ENCODE data around the gene TIGD1.

The TIGD1 gene

GRCh38 chr2:232550354-232551249 is at the start of gene TIGD1, which contains the start of gene EIF4E2:
TIGD1 (minus strand) TSS chr2:232550557; CDS start chr2:232549882, 675 bp downstream.
EIF4E2 (plus strand) TSS chr2:232550689; CDS start chr2:232550725, 36 bp downstream.
- no peaks in the 10 kb centered on the region; the same call in 1 of the 2 replicates for H4K20me1 ChIP-seq (ENCODE audit: insufficient read depth)
- no peak for TF ChIP-seq CTCF (conservative IDR thresholded peaks at IDR 0.05; ENCODE audit: low read depth, low read length)
- peak within 1 kb of the TSS; percentile 72 for H2AFZ ChIP-seq (ENCODE audit: low read depth)
- H3K36me3 ChIP-seq (ENCODE audit: insufficient read depth): no peaks in the 10 kb centered on the region
- H3K4me3 ChIP-seq (IDR thresholded peaks at IDR 0.05; ENCODE audit: insufficient read depth, low read depth, low read length): peak within 1 kb of the TSS; percentile 67
- H3K9ac ChIP-seq: peak within 1 kb of the TSS; percentile 96
- H3K4me1 ChIP-seq (ENCODE audit: low read depth, poor library complexity, severe bottlenecking): no peaks in the 10 kb centered on the region
- H3K27ac ChIP-seq: peak within 1 kb of the TSS; percentile 96
- peak within 1 kb of the TSS; percentile 97 for H3K4me2 ChIP-seq
- H3K27me3 ChIP-seq (ENCODE audit: insufficient read depth, low read depth): no peaks in the 10 kb centered on the region
- H3K79me2 ChIP-seq (ENCODE audit: insufficient read depth, low read depth): peaks cover 72% of the 10 kb centered on the region

DNA sequence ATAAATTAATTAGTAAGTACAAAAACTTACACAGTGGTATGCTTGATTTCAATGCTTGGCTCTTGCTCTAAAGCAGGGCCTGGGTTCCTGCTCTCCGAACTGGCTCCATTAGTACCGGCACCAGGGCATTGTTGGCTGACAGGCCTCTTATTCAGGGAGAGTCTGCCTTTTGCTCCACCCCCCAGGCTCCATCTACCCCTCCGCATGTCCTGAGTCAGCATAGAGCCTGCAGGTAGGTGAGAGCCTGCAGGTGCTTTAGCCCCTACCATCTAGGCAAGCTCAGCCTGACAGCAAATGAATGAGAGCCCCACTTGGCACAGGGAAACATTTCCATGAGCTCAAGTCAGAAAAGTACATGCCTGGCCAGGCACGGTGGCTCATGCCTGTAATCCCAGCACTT is 47.9 kb upstream of the TIGD1 start:
- Histone ChIP-seq H3K4me2 (no peak overlapping the region), H3K4me3 (IDR thresholded peaks at IDR 0.05; ENCODE audit: insufficient read depth, low read depth, low read length) (no peak overlapping the region), H3K27me3 (ENCODE audit: insufficient read depth, low read depth) (no peaks in the 10 kb centered on the region), H4K20me1 (ENCODE audit: insufficient read depth) (no peaks in the 10 kb centered on the region), H2AFZ (ENCODE audit: low read depth) (no peak overlapping the region), H3K36me3 (ENCODE audit: insufficient read depth) (no peaks in the 10 kb centered on the region), H3K79me2 (ENCODE audit: insufficient read depth, low read depth) (no peaks in the 10 kb centered on the region), H3K27ac (no peak overlapping the region), H3K4me1 (ENCODE audit: low read depth, poor library complexity, severe bottlenecking) (no peaks in the 10 kb centered on the region), H3K9ac (no peak overlapping the region)
- TF ChIP-seq CTCF (conservative IDR thresholded peaks at IDR 0.05; ENCODE audit: low read depth, low read length): no peak

DNA sequence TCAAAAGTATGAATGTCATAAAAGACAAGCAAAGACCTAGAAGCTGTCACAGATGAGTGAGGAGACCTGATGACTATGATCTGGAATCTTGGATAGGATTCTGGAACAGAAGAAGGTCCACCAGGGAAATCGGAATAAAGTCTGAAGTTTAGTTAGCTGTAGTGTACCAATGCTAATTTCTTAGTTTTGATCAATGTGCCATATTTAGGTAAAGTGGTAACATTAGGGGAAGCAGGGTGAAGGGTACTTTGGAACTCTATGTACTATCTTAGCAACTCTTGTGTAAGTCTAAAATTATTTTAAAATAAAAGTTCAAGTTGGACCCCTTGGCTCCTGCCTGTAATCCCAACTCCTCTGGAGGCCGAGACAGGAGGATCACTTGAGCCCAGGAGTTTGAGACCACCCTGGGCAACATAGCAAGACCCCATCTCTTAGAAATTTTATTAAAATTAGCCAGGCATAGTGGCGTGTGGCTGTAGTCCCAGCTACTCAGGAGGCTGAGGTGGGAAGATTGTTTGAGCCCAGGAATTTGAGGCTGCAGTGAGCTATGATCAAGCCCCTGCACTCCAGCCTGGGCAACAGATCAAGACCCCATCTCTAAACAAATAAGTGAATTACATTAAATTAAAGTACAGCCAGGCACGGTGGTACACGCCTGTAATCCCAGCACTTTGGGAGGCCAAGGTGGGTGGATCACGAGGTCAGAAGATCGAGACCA is 47.2 kb upstream of the TIGD1 start:
- Histone ChIP-seq H3K4me1 (ENCODE audit: low read depth, poor library complexity, severe bottlenecking) (no peaks in the 10 kb centered on the region), H3K27ac (no peak overlapping the region), H3K79me2 (ENCODE audit: insufficient read depth, low read depth) (no peaks in the 10 kb centered on the region), H4K20me1 (ENCODE audit: insufficient read depth) (no peaks in the 10 kb centered on the region), H3K4me3 (IDR thresholded peaks at IDR 0.05; ENCODE audit: insufficient read depth, low read depth, low read length) (no peak overlapping the region), H3K4me2 (no peak overlapping the region), H3K9ac (no peak overlapping the region), H2AFZ (ENCODE audit: low read depth) (no peak overlapping the region), H3K36me3 (ENCODE audit: insufficient read depth) (no peaks in the 10 kb centered on the region), H3K27me3 (ENCODE audit: insufficient read depth, low read depth) (no peaks in the 10 kb centered on the region)
- no peak for TF ChIP-seq CTCF (conservative IDR thresholded peaks at IDR 0.05; ENCODE audit: low read depth, low read length)

GRCh38 chr2:232593982-232594381 is 43.6 kb upstream of the TIGD1 start:
- no peak overlapping the region for H2AFZ ChIP-seq (ENCODE audit: low read depth)
- no peak overlapping the region for H3K4me2 ChIP-seq
- no peak for TF ChIP-seq CTCF (conservative IDR thresholded peaks at IDR 0.05; ENCODE audit: low read depth, low read length)
- no peaks in the 10 kb centered on the region for H3K4me1 ChIP-seq (ENCODE audit: low read depth, poor library complexity, severe bottlenecking)
- H3K27me3 ChIP-seq (ENCODE audit: insufficient read depth, low read depth): no peaks in the 10 kb centered on the region
- no peak overlapping the region for H3K4me3 ChIP-seq (IDR thresholded peaks at IDR 0.05; ENCODE audit: insufficient read depth, low read depth, low read length)
- H3K9ac ChIP-seq: no peak overlapping the region
- no peaks in the 10 kb centered on the region for H3K36me3 ChIP-seq (ENCODE audit: insufficient read depth)
- H3K27ac ChIP-seq: no peak overlapping the region
- no peaks in the 10 kb centered on the region for H3K79me2 ChIP-seq (ENCODE audit: insufficient read depth, low read depth)
- H4K20me1 ChIP-seq (ENCODE audit: insufficient read depth): no peaks in the 10 kb centered on the region

Data from KMS-11 (cell line).